Ishikawa (cell line): ENCODE measurements around the gene TPO.

Experiments used
- CEBPB ChIP-seq: IDR thresholded peaks from 2 replicates; pipeline ENCODE4 v1.6.1; 2012
- CREB1 ChIP-seq: IDR thresholded peaks from 2 replicates; pipeline ENCODE4 v1.6.1; 2012; ENCODE audit warnings: low read depth
- EGR1 ChIP-seq: IDR thresholded peaks from 2 replicates; pipeline ENCODE4 v1.6.1; 2012
- EP300 ChIP-seq: IDR thresholded peaks from 2 replicates; pipeline ENCODE4 v1.6.1; 2012; ENCODE audit warnings: borderline replicate concordance
- FOXM1 ChIP-seq: IDR thresholded peaks from 2 replicates; pipeline ENCODE4 v1.6.1; 2012; ENCODE audit warnings: low read depth, borderline replicate concordance
- MAX ChIP-seq: IDR thresholded peaks from 2 replicates; pipeline ENCODE4 v1.6.1; 2012
- NFIC ChIP-seq: IDR thresholded peaks from 2 replicates; pipeline ENCODE4 v1.6.1; 2012
- RAD21 ChIP-seq: IDR thresholded peaks from 2 replicates; pipeline ENCODE4 v1.6.1; 2012; ENCODE audit warnings: low read depth
- REST ChIP-seq: IDR thresholded peaks from 2 replicates; pipeline ENCODE4 v1.6.1; 2012; ENCODE audit warnings: low read depth, mild to moderate bottlenecking
- TAF1 ChIP-seq: IDR thresholded peaks from 2 replicates; pipeline ENCODE4 v1.6.1; 2012; ENCODE audit warnings: low read depth, mild to moderate bottlenecking
- TCF12 ChIP-seq: IDR thresholded peaks from 2 replicates; pipeline ENCODE4 v1.6.1; 2012; ENCODE audit warnings: low read depth
- TEAD4 ChIP-seq: IDR thresholded peaks from 2 replicates; pipeline ENCODE4 v1.6.1; 2012
- USF1 ChIP-seq: IDR thresholded peaks from 2 replicates; pipeline ENCODE4 v1.6.1; 2012
- YY1 ChIP-seq: IDR thresholded peaks from 2 replicates; pipeline ENCODE4 v1.6.1; 2012; ENCODE audit warnings: low read depth
- ZBTB7A ChIP-seq: IDR thresholded peaks from 2 replicates; pipeline ENCODE4 v1.6.1; 2012; ENCODE audit warnings: low read depth

TPO gene

GRCh38 chr2:1502891-1503304 lies 89.6 kb downstream of the TPO start:
- TF ChIP-seq FOXM1 = no peak
- no peak for TF ChIP-seq EP300
- TF ChIP-seq YY1 = no peak
- TF ChIP-seq CREB1 = no peak
- no peak for TF ChIP-seq TEAD4
- TF ChIP-seq CEBPB = no peak
- no peak for TF ChIP-seq USF1
- TF ChIP-seq NFIC = no peak
- no peak for TF ChIP-seq EGR1
- TF ChIP-seq REST = no peak
- no peak for TF ChIP-seq TCF12
- TF ChIP-seq TAF1 = no peak

GRCh38 chr2:1503471-1504310 lies 90.4 kb downstream of the TPO start:
- no peak for TF ChIP-seq RAD21
- TF ChIP-seq NFIC = no peak
- no peak for TF ChIP-seq FOXM1
- no peak for TF ChIP-seq TCF12
- TF ChIP-seq TEAD4 = no peak
- no peak for TF ChIP-seq TAF1
- TF ChIP-seq EGR1 = no peak
- TF ChIP-seq USF1 = no peak
- TF ChIP-seq YY1 = no peak
- TF ChIP-seq MAX = no peak
- no peak for TF ChIP-seq CREB1
- TF ChIP-seq REST = no peak

- TF ChIP-seq FOXM1 (no peak), EGR1 (no peak), TAF1 (no peak), RAD21 (no peak), YY1 (no peak), NFIC (no peak), MAX (no peak), CREB1 (no peak), REST (no peak), ZBTB7A (no peak), USF1 (no peak), TCF12 (no peak)
Observed at GRCh38 chr2:1504311-1504750, 91.1 kb downstream of the TPO start.

GRCh38 chr2:1505031-1505441 lies 91.8 kb downstream of the TPO start:
- no peak for TF ChIP-seq RAD21
- no peak for TF ChIP-seq MAX
- TF ChIP-seq EP300 = no peak
- TF ChIP-seq ZBTB7A = no peak
- TF ChIP-seq REST = no peak
- TF ChIP-seq NFIC = no peak
- no peak for TF ChIP-seq CREB1
- no peak for TF ChIP-seq EGR1
- no peak for TF ChIP-seq TCF12
- TF ChIP-seq TAF1 = no peak
- TF ChIP-seq CEBPB = no peak
- no peak for TF ChIP-seq YY1
- TF ChIP-seq USF1 = no peak
